RWPE1 (cell line): ENCODE measurements around the gene FBXO4.
A peak's percentile ranks its signal among the peaks of the same experiment; 100 is the strongest.

ENCODE experiments used
- CTCF ChIA-PET: fragments of 350-600 bp; sonication (Branson Sonifier 250); formaldehyde crosslinking; extraction: SDS; loops from one replicate; lab custom pipeline; 2021; lab: Yijun Ruan, JAX
- POLR2A ChIA-PET: fragments of 400-600 bp; formaldehyde crosslinking; extraction: SDS; loops from one replicate; lab custom pipeline; 2020; ENCODE audit warnings: antibody characterized with exemption; ENCODE audit not compliant: low non-redundant PET; lab: Yijun Ruan, JAX
- DNase-seq: peaks from one replicate; pipeline ENCODE4 v3.0.0; 2012; ENCODE audit warnings: low spot score
- H3K27ac ChIP-seq: fragments of 450-650 bp; 2 replicates; pipeline ENCODE4 v1.5.1; 2017
- TF ChIP-seq, protein P1 (sequence below): fragments of 450-650 bp; conservative IDR thresholded peaks from 2 replicates; pipeline ENCODE4 v1.5.1; 2017; ENCODE audit warnings: low read depth, mild to moderate bottlenecking

Gene FBXO4

DNA sequence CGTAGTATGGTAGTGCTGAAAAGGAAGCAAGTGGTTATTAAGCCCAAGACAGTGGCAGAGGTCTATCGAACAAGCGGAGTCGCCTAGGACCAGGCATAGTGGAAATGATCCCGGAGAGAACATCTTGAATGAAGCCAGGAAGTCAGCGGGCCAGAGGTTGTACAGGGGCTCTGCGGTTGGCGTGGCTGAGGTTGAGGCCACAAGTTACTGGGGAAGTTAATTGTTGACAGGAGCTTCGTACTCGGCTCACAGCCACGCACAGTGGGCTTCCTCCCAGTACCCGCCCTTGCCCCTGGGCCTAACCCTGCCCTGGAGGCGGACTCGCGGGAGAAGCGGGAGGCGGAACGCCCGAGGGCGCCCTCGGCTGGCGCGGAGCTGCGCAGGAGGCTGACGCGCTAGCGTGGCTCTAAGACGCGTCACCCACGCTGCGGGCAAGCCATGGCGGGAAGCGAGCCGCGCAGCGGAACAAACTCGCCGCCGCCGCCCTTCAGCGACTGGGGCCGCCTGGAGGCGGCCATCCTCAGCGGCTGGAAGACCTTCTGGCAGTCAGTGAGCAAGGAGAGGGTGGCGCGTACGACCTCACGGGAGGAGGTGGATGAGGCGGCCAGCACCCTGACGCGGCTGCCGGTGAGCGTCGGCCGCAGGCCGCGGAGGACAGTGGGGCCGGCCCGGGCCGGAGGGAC lies at the start of gene FBXO4:
Gene FBXO4, plus strand, starts transcription at position 410 of the 683 bp plus-strand sequence. Its CDS starts 29 bp downstream, at position 439.
- TF ChIP-seq, protein P1, sequence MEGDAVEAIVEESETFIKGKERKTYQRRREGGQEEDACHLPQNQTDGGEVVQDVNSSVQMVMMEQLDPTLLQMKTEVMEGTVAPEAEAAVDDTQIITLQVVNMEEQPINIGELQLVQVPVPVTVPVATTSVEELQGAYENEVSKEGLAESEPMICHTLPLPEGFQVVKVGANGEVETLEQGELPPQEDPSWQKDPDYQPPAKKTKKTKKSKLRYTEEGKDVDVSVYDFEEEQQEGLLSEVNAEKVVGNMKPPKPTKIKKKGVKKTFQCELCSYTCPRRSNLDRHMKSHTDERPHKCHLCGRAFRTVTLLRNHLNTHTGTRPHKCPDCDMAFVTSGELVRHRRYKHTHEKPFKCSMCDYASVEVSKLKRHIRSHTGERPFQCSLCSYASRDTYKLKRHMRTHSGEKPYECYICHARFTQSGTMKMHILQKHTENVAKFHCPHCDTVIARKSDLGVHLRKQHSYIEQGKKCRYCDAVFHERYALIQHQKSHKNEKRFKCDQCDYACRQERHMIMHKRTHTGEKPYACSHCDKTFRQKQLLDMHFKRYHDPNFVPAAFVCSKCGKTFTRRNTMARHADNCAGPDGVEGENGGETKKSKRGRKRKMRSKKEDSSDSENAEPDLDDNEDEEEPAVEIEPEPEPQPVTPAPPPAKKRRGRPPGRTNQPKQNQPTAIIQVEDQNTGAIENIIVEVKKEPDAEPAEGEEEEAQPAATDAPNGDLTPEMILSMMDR: peak; percentile 77
- H3K27ac ChIP-seq: peak within 1 kb of the TSS; percentile 92
- peak; percentile 69 for DNase-seq
- POLR2A ChIA-PET: interaction anchor here (2.4 kb wide), 1 partner anchor 21 kb away, joined by 7 read pairs; the partner anchor contains the start of gene RIMOC1
- CTCF ChIA-PET: interaction anchor here (0.6 to 1.5 kb wide), 6 partner anchors 14 to 660 kb away, joined by 3 to 4 read pairs (median 3); no protein-coding TSS in a partner anchor

GRCh38 chr5:41876678-41877077 lies 48.4 kb upstream of the FBXO4 start:
- ChIA-PET CTCF (interaction anchor here (0.6 kb wide), 1 partner anchor 642 kb away, joined by 3 read pairs; no protein-coding TSS in a partner anchor), POLR2A (no interaction called here)
- TF ChIP-seq, protein P1: no peak
- H3K27ac ChIP-seq: no peak overlapping the region
- no peak for DNase-seq

DNA sequence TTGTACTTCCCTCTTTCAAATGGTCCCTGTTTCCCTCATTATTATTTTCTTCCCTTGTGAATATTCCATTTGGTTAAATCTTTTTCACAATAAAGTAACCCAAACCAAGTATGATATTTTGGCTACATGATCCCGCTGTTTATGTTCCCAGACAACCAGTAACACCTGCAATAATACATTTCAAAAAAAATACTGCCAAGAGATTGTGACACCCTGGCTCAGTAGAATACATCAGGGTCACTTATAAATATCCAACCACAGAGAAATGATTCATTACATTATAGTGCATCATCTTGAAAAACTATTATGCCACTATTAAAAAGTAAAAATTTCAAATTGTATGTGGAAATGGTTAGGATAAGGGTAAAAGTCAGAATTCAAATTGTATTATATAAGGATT lies 47.7 kb upstream of the FBXO4 start:
- ChIA-PET POLR2A (no interaction called here), CTCF (no interaction called here)
- H3K27ac ChIP-seq: no peak overlapping the region
- DNase-seq: no peak
- TF ChIP-seq, protein P1: no peak

DNA sequence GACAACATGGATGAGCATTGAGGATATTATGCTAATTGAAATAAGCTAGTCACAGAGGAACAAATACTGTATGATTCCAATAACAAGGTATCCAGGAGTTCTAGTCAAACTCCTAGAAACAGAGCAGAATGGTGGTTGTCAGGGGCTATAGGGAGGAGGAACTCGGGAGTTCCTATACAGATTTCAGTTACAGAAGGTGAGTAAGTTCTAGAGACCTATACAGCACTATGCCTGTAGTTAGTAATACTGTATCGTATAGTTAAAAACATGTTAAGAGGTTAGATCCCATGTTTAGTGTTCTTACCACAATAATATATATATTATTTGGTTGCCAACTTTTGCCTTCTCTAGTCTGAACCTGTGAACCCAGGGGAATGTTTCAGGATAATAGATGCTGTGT lies 46.9 kb upstream of the FBXO4 start:
- CTCF ChIA-PET: no interaction called here
- POLR2A ChIA-PET: no interaction called here
- TF ChIP-seq, protein P1: no peak
- no peak for DNase-seq
- no peak overlapping the region for H3K27ac ChIP-seq

GRCh38 chr5:41878643-41879478 lies 46.2 kb upstream of the FBXO4 start:
- POLR2A ChIA-PET: no interaction called here
- TF ChIP-seq, protein P1: no peak
- no peak overlapping the region for H3K27ac ChIP-seq
- no peak for DNase-seq
- CTCF ChIA-PET: no interaction called here

- H3K27ac ChIP-seq: no peak overlapping the region
- POLR2A ChIA-PET: no interaction called here
- TF ChIP-seq, protein P1: no peak
- no peak for DNase-seq
- CTCF ChIA-PET: no interaction called here
Observed at GRCh38 chr5:41882765-41883164, 42.3 kb upstream of the FBXO4 start.
